ENCODE results near the gene ELAVL3.

DNA sequence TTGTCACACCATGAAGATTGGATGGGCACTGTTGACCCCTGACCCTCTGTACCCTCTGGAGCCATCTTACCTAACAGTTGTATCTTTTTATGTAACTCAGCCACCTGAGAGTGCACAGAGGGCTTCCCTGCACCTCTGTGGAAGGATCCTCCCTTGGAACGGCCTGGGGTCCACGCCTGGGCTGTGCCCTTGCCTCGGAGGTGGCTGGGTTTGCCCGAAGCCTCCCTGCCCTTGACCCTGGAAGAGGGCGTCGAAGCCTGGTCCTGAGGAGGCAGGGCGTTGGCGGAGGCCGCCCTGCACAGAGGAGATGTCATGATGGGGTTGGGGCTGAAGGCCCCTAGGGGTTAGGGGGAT, 46.2 kb downstream of the ELAVL3 start:
- TF ChIP-seq POLR2A (IDR thresholded peaks at IDR 0.05; ENCODE audit: low read length) (no peak), GATA1 (IDR thresholded peaks at IDR 0.05; ENCODE audit: low read depth, low read length) (no peak)
